GM19043 (cell line): Measurements from ENCODE around the gene FAR2.
A peak's percentile ranks its signal among the peaks of the same experiment; 100 is the strongest.
"Not testable (repeated sequence)": the region's sequence is repeated elsewhere in the genome, so short reads cannot be mapped to it uniquely, and the experiment has no call there.

Experiments used
- ATAC-seq: cut with Tn5 transposase; IDR thresholded peaks from one replicate; pipeline ENCODE4 v1.9.1; 2021; ENCODE audit warnings: low read depth; ENCODE audit not compliant: unreplicated experiment

The FAR2 gene

GRCh38 chr12:29316752-29317151, 167.7 kb downstream of the FAR2 start:
- no peak for ATAC-seq

GRCh38 chr12:29317556-29318363, 168.7 kb downstream of the FAR2 start:
- ATAC-seq, result peak; percentile 100

GRCh38 chr12:29320295-29321085, 171.4 kb downstream of the FAR2 start:
- ATAC-seq, result no peak

- ATAC-seq, result no peak
Measured at GRCh38 chr12:29322157-29322556, 173.1 kb downstream of the FAR2 start.

- ATAC-seq, result no peak
Measured at GRCh38 chr12:29329411-29329810, 180.3 kb downstream of the FAR2 start.

GRCh38 chr12:29333178-29333577, 184.1 kb downstream of the FAR2 start:
- ATAC-seq, result no peak

GRCh38 chr12:29334937-29335336, 185.9 kb downstream of the FAR2 start:
- ATAC-seq, result no peak

GRCh38 chr12:29337325-29337724, 188.2 kb downstream of the FAR2 start:
- no peak for ATAC-seq

- ATAC-seq, result no peak
Measured at GRCh38 chr12:29343022-29343799, 194.1 kb downstream of the FAR2 start.

GRCh38 chr12:29346769-29347421, 197.8 kb downstream of the FAR2 start:
- ATAC-seq, result no peak

- no peak for ATAC-seq
Measured at GRCh38 chr12:29350080-29350479, 201.0 kb downstream of the FAR2 start.

- no peak for ATAC-seq
Measured at GRCh38 chr12:29354954-29355353, 205.9 kb downstream of the FAR2 start.

- ATAC-seq, result no peak
Measured at GRCh38 chr12:29365091-29365490, 216.0 kb downstream of the FAR2 start.

- ATAC-seq, result no peak
Measured at GRCh38 chr12:29374012-29374411, 224.9 kb downstream of the FAR2 start.

- no peak for ATAC-seq
Measured at GRCh38 chr12:29374913-29375312, 225.8 kb downstream of the FAR2 start.

- no peak for ATAC-seq
Measured at GRCh38 chr12:29376118-29376517, 227.0 kb downstream of the FAR2 start.

GRCh38 chr12:29380536-29381523, 231.8 kb downstream of the FAR2 start, which contains the start of gene ERGIC2:
ERGIC2 (minus strand) TSS chr12:29381172; CDS start chr12:29371633, 9,539 bp downstream.
- peak; percentile 97 for ATAC-seq

GRCh38 chr12:29382251-29382650, 233.2 kb downstream of the FAR2 start:
- no peak for ATAC-seq

GRCh38 chr12:29385194-29385593, 236.1 kb downstream of the FAR2 start:
- not testable (repeated sequence) for ATAC-seq
